Measurements from ENCODE around the gene CLPSL1.

Gene CLPSL1

DNA sequence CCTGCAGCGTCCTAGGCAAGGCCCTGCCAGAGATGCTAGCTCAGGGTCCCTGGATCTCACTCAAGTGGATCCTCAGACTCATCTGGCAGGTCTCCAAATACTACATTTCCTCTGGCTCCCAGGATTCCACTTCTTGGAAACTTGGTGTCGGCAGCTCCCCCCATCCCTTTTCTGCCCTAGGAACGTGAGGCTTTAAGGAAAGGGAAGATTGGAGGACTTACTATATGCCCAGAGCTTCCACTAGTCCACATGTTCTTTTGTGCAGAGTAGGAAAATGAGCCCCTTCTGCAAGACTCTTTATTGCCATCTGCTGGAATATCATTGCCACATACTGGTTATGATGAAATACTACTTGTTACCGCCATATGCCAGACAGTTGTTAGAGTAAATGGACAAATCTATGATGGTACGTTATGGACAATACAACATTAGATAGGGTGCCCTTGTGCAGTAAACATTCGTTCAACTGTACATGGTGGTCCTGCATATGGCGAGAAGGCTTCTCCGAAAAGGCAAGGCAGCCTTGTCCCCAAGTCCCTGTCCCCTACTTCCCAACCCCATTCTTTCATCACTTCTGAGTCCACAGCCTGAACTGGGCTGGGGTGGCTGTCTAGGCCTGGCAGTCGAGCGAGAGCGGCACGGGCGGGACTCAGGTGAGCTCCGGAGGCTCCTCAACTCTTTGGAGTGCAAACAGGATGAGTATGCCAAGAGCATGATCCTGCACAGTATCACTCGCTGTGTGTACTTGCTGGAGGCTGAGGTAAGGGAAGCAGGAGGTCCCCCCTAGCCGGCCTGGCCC lies 43.2 kb upstream of the CLPSL1 start:
- peak overlapping the region; percentile 89 for H4K91ac ChIP-seq (ENCODE audit: low read depth, low read length, poor library complexity)
- DNase-seq (ENCODE audit: low spot score) = no peak
- no CpG with 5 or more reads among the region's 16 CpGs for WGBS, 2 donors (ENCODE audit: extremely low coverage in 2 of 2, insufficient read length in 2 of 2, insufficient replicate concordance in 1 of 2)
- H2BK5ac ChIP-seq (ENCODE audit: low read length) = no peak overlapping the region
- peak overlapping the region; percentile 100 for H2BK15ac ChIP-seq (ENCODE audit: low read length)
- no peak overlapping the region for H3K9ac ChIP-seq (ENCODE audit: low read depth, low read length, poor library complexity)
- H3K4me2 ChIP-seq (ENCODE audit: insufficient read depth, low read length, poor library complexity, severe bottlenecking) = no peak overlapping the region
- no peaks in the 10 kb centered on the region for H3K9me3 ChIP-seq (replicated peaks in 1 of 2; ENCODE audit: control insufficient read depth in 2 of 2, insufficient read depth in 1 of 2, low read depth in 1 of 2, low read length in 2 of 2)
- H3K4me1 ChIP-seq (ENCODE audit: control insufficient read depth in 2 of 2, insufficient read depth in 1 of 2, low read depth in 1 of 2, low read length in 2 of 2) = peaks cover 28 to 35% of the 10 kb centered on the region in 2 donors
- H3K27me3 ChIP-seq (ENCODE audit: control insufficient read depth in 3 of 3, insufficient read depth in 3 of 3, low read depth in 1 of 3, low read length in 3 of 3) = no peaks in the 10 kb centered on the region
- H3K79me1 ChIP-seq (ENCODE audit: low read depth, low read length) = no peaks in the 10 kb centered on the region
- no peak overlapping the region for H3K23ac ChIP-seq (ENCODE audit: low read depth, low read length, poor library complexity)
- H2AFZ ChIP-seq (ENCODE audit: low read length) = peak overlapping the region; percentile 81
- H3K27ac ChIP-seq (replicated peaks; ENCODE audit: low read length) = no peak overlapping the region
- peak overlapping the region; percentile 93 for H2AK5ac ChIP-seq (ENCODE audit: low read depth, low read length)
- peak overlapping the region; percentile 98 for H3K18ac ChIP-seq (ENCODE audit: low read length)
- H2BK120ac ChIP-seq (ENCODE audit: low read depth, low read length) = peak overlapping the region; percentile 95
- peak overlapping the region; percentile 92 for H2BK12ac ChIP-seq (ENCODE audit: low read length)
- H3K36me3 ChIP-seq (replicated peaks in 1 of 2; ENCODE audit: control insufficient read depth in 2 of 2, insufficient read depth in 2 of 2, low read length in 2 of 2) = no peaks in the 10 kb centered on the region
- no peak overlapping the region for H4K8ac ChIP-seq (ENCODE audit: low read depth, low read length)
- no peak overlapping the region for H3K4me3 ChIP-seq (ENCODE audit: low read length in 2 of 2)
- no peak overlapping the region for H3K14ac ChIP-seq (ENCODE audit: low read length)
- peak overlapping the region; percentile 68 for H3K4ac ChIP-seq (ENCODE audit: low read length)

DNA sequence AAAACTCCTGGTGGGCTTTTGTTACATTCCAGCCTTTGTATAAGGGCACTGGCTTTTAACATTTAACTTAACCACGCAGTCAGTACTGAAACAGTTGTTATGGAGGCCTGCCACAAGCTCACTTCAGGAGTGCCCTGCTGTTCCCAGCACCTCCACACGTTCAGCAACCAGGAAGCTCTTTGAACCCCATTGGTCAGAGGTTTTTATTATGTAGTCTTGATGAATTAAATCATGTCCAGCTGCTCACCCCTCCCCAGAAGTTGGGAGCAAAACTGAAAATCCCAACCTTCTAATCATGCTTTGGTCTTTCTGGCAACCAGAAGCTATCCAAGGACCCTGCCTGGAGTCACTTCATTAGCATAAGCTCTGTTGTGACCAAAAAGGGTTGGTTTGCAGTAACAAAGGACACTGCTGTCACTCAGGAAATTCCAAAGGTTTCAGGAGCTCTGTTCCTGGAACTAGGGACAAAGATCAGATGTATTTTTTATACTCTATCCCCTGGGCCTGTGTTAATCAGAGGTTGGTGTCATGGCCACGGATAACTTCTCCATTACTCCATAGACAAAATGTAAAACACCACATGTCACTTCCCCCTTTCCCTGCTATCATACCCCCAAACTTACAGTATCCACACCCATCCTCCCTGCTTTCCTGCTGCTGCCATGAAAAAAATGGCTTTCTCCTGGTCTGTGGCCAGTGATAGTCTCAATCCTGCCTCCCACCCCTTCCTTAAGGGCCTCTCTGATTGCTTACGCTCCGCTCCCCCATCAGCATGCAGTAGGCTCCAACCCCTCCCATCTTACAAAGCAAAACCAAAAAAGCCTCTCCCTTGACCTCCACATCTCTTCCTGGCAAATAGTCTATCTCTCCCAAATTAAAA lies 40.9 kb upstream of the CLPSL1 start:
- DNase-seq (ENCODE audit: low spot score) = no peak
- no CpG with 5 or more reads among the region's 5 CpGs for WGBS, 2 donors (ENCODE audit: extremely low coverage in 2 of 2, insufficient read length in 2 of 2, insufficient replicate concordance in 1 of 2)
- Histone ChIP-seq H3K18ac (ENCODE audit: low read length) (peak overlapping the region; percentile 63), H4K8ac (ENCODE audit: low read depth, low read length) (no peak overlapping the region), H2BK15ac (ENCODE audit: low read length) (no peak overlapping the region), H3K36me3 (replicated peaks in 1 of 2; ENCODE audit: control insufficient read depth in 2 of 2, insufficient read depth in 2 of 2, low read length in 2 of 2) (no peaks in the 10 kb centered on the region), H3K9me3 (replicated peaks in 1 of 2; ENCODE audit: control insufficient read depth in 2 of 2, insufficient read depth in 1 of 2, low read depth in 1 of 2, low read length in 2 of 2) (no peaks in the 10 kb centered on the region), H4K91ac (ENCODE audit: low read depth, low read length, poor library complexity) (no peak overlapping the region), H3K4me1 (ENCODE audit: control insufficient read depth in 2 of 2, insufficient read depth in 1 of 2, low read depth in 1 of 2, low read length in 2 of 2) (peaks cover 27 to 37% of the 10 kb centered on the region in 2 donors), H3K4ac (ENCODE audit: low read length) (no peak overlapping the region), H3K14ac (ENCODE audit: low read length) (no peak overlapping the region), H2BK5ac (ENCODE audit: low read length) (no peak overlapping the region), H3K27ac (replicated peaks; ENCODE audit: low read length) (peak overlapping the region; percentile 90), H3K9ac (ENCODE audit: low read depth, low read length, poor library complexity) (no peak overlapping the region), H3K4me3 (ENCODE audit: low read length in 2 of 2) (peak overlapping the region in 1 of 2 donors; percentile 10), H2BK120ac (ENCODE audit: low read depth, low read length) (peak overlapping the region; percentile 78), H2AK5ac (ENCODE audit: low read depth, low read length) (peak overlapping the region; percentile 29), H3K27me3 (ENCODE audit: control insufficient read depth in 3 of 3, insufficient read depth in 3 of 3, low read depth in 1 of 3, low read length in 3 of 3) (no peaks in the 10 kb centered on the region), H2AFZ (ENCODE audit: low read length) (peak overlapping the region; percentile 62), H3K23ac (ENCODE audit: low read depth, low read length, poor library complexity) (no peak overlapping the region), H3K79me1 (ENCODE audit: low read depth, low read length) (no peaks in the 10 kb centered on the region), H2BK12ac (ENCODE audit: low read length) (no peak overlapping the region), H3K4me2 (ENCODE audit: insufficient read depth, low read length, poor library complexity, severe bottlenecking) (peak overlapping the region; percentile 28)

DNA sequence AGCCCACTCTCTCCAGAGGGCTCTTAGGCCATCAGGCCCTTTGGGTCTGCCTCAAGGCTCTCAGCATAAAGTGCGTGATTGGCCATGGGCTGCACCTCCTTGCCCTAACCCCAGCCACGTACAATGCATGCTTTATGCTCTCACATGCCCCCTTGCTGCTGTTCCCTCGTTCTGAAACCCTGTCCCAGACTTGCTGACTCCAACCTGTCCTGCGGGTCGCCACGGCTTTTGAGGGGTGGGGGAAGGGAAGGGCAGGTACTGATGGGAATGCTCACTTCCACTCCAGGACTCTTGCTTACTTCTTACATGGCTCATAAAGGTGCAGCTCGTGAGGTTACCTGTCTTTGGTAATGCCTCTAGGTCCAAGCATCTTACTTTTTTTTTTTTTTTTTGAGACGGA lies 38.0 kb upstream of the CLPSL1 start:
- Histone ChIP-seq H3K79me1 (ENCODE audit: low read depth, low read length) (no peaks in the 10 kb centered on the region), H2AFZ (ENCODE audit: low read length) (peak overlapping the region; percentile 32), H3K18ac (ENCODE audit: low read length) (peak overlapping the region; percentile 15), H3K4ac (ENCODE audit: low read length) (no peak overlapping the region), H2BK12ac (ENCODE audit: low read length) (no peak overlapping the region), H2BK5ac (ENCODE audit: low read length) (no peak overlapping the region), H3K9ac (ENCODE audit: low read depth, low read length, poor library complexity) (no peak overlapping the region), H3K4me3 (ENCODE audit: low read length in 2 of 2) (no peak overlapping the region), H2AK5ac (ENCODE audit: low read depth, low read length) (peak overlapping the region; percentile 43), H4K91ac (ENCODE audit: low read depth, low read length, poor library complexity) (no peak overlapping the region), H3K14ac (ENCODE audit: low read length) (no peak overlapping the region), H3K4me1 (ENCODE audit: control insufficient read depth in 2 of 2, insufficient read depth in 1 of 2, low read depth in 1 of 2, low read length in 2 of 2) (peaks cover 23 to 30% of the 10 kb centered on the region in 2 donors), H3K27ac (replicated peaks; ENCODE audit: low read length) (no peak overlapping the region), H2BK15ac (ENCODE audit: low read length) (no peak overlapping the region), H4K8ac (ENCODE audit: low read depth, low read length) (no peak overlapping the region), H3K4me2 (ENCODE audit: insufficient read depth, low read length, poor library complexity, severe bottlenecking) (no peak overlapping the region), H3K27me3 (ENCODE audit: control insufficient read depth in 3 of 3, insufficient read depth in 3 of 3, low read depth in 1 of 3, low read length in 3 of 3) (no peaks in the 10 kb centered on the region), H2BK120ac (ENCODE audit: low read depth, low read length) (no peak overlapping the region), H3K9me3 (replicated peaks in 1 of 2; ENCODE audit: control insufficient read depth in 2 of 2, insufficient read depth in 1 of 2, low read depth in 1 of 2, low read length in 2 of 2) (no peaks in the 10 kb centered on the region), H3K36me3 (replicated peaks in 1 of 2; ENCODE audit: control insufficient read depth in 2 of 2, insufficient read depth in 2 of 2, low read length in 2 of 2) (no peaks in the 10 kb centered on the region), H3K23ac (ENCODE audit: low read depth, low read length, poor library complexity) (peak overlapping the region; percentile 34)
- no CpG with 5 or more reads among the region's 8 CpGs for WGBS, 2 donors (ENCODE audit: extremely low coverage in 2 of 2, insufficient read length in 2 of 2, insufficient replicate concordance in 1 of 2)
- no peak for DNase-seq (ENCODE audit: low spot score)

DNA sequence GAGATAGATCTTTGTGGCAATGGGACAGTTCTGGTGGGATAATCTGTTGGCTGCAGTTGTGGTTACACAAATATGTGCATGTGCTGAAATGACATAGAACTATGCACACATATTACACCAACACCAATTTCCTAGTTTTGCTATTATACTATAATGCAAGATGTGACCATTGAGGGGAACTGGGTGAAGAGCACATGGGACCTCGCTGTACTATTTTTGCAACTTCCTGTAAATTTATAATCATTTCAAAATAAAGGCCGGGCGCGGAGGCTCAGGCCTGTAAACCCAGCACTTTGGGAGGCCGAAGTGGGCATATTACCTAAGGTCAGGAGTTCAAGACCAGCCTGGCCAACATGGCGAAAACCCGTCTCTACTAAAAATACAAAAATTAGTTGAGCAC lies 35.3 kb upstream of the CLPSL1 start:
- H3K4me2 ChIP-seq (ENCODE audit: insufficient read depth, low read length, poor library complexity, severe bottlenecking) = no peak overlapping the region
- H3K36me3 ChIP-seq (replicated peaks in 1 of 2; ENCODE audit: control insufficient read depth in 2 of 2, insufficient read depth in 2 of 2, low read length in 2 of 2) = no peaks in the 10 kb centered on the region
- no peaks in the 10 kb centered on the region for H3K79me1 ChIP-seq (ENCODE audit: low read depth, low read length)
- H3K4me1 ChIP-seq (ENCODE audit: control insufficient read depth in 2 of 2, insufficient read depth in 1 of 2, low read depth in 1 of 2, low read length in 2 of 2) = peaks cover 10 to 12% of the 10 kb centered on the region in 2 donors
- no peak overlapping the region for H3K27ac ChIP-seq (replicated peaks; ENCODE audit: low read length)
- no peak overlapping the region for H2BK120ac ChIP-seq (ENCODE audit: low read depth, low read length)
- H2BK5ac ChIP-seq (ENCODE audit: low read length) = no peak overlapping the region
- H2AK5ac ChIP-seq (ENCODE audit: low read depth, low read length) = no peak overlapping the region
- H3K9me3 ChIP-seq (replicated peaks in 1 of 2; ENCODE audit: control insufficient read depth in 2 of 2, insufficient read depth in 1 of 2, low read depth in 1 of 2, low read length in 2 of 2) = peaks cover 0 to 2% of the 10 kb centered on the region in 2 donors
- H2BK15ac ChIP-seq (ENCODE audit: low read length) = no peak overlapping the region
- no peak overlapping the region for H3K4me3 ChIP-seq (ENCODE audit: low read length in 2 of 2)
- H3K27me3 ChIP-seq (ENCODE audit: control insufficient read depth in 3 of 3, insufficient read depth in 3 of 3, low read depth in 1 of 3, low read length in 3 of 3) = no peaks in the 10 kb centered on the region
- no peak overlapping the region for H4K91ac ChIP-seq (ENCODE audit: low read depth, low read length, poor library complexity)
- no peak overlapping the region for H2AFZ ChIP-seq (ENCODE audit: low read length)
- no peak overlapping the region for H3K9ac ChIP-seq (ENCODE audit: low read depth, low read length, poor library complexity)
- no peak for DNase-seq (ENCODE audit: low spot score)
- H3K23ac ChIP-seq (ENCODE audit: low read depth, low read length, poor library complexity) = no peak overlapping the region
- no peak overlapping the region for H3K18ac ChIP-seq (ENCODE audit: low read length)
- no CpG with 5 or more reads among the region's 7 CpGs for WGBS, 2 donors (ENCODE audit: extremely low coverage in 2 of 2, insufficient read length in 2 of 2, insufficient replicate concordance in 1 of 2)
- H4K8ac ChIP-seq (ENCODE audit: low read depth, low read length) = no peak overlapping the region
- no peak overlapping the region for H3K14ac ChIP-seq (ENCODE audit: low read length)
- no peak overlapping the region for H2BK12ac ChIP-seq (ENCODE audit: low read length)
- no peak overlapping the region for H3K4ac ChIP-seq (ENCODE audit: low read length)

Measured in neuronal stem cell (in vitro differentiated cells).